ENCODE data around the gene CCDC192. TPM values are rescaled to one million over a fixed set of nuclear protein-coding genes. Genes with fewer than 3 reads are reported as not detected.

CCDC192 gene
- total RNA-seq, 1 donor from 2014 or later, result not detected

- no peaks in the 10 kb centered on the region for H3K27me3 Mint-ChIP-seq (ENCODE audit: low read depth)
- no peak overlapping the region for H3K4me3 Mint-ChIP-seq (ENCODE audit: unreplicated experiment)
- H3K9me3 Mint-ChIP-seq (ENCODE audit: low read depth), result peaks cover 5% of the 10 kb centered on the region
- H3K27ac Mint-ChIP-seq (ENCODE audit: unreplicated experiment), result no peak overlapping the region
- peaks cover 4% of the 10 kb centered on the region for H3K36me3 Mint-ChIP-seq (ENCODE audit: low read depth)
- DNase-seq (ENCODE audit: low spot score), result no peak
- no peaks in the 10 kb centered on the region for H3K4me1 Mint-ChIP-seq (ENCODE audit: low read depth)
- TF ChIP-seq CTCF (IDR thresholded peaks at IDR 0.05), result no peak
Measured at GRCh38 chr5:127969651-127970050, 266.5 kb downstream of the CCDC192 start.

GRCh38 chr5:127970081-127970480 is 266.9 kb downstream of the CCDC192 start:
- Mint-ChIP-seq H3K4me3 (ENCODE audit: unreplicated experiment) (no peak overlapping the region), H3K27ac (ENCODE audit: unreplicated experiment) (no peak overlapping the region), H3K27me3 (ENCODE audit: low read depth) (no peaks in the 10 kb centered on the region), H3K36me3 (ENCODE audit: low read depth) (peaks cover 4% of the 10 kb centered on the region), H3K4me1 (ENCODE audit: low read depth) (no peaks in the 10 kb centered on the region), H3K9me3 (ENCODE audit: low read depth) (peaks cover 2% of the 10 kb centered on the region)
- no peak for TF ChIP-seq CTCF (IDR thresholded peaks at IDR 0.05)
- DNase-seq (ENCODE audit: low spot score), result no peak

- Mint-ChIP-seq H3K27me3 (ENCODE audit: low read depth) (no peaks in the 10 kb centered on the region), H3K4me1 (ENCODE audit: low read depth) (no peaks in the 10 kb centered on the region), H3K9me3 (ENCODE audit: low read depth) (no peaks in the 10 kb centered on the region), H3K27ac (ENCODE audit: unreplicated experiment) (no peak overlapping the region), H3K4me3 (ENCODE audit: unreplicated experiment) (no peak overlapping the region), H3K36me3 (ENCODE audit: low read depth) (peaks cover 3% of the 10 kb centered on the region)
- DNase-seq (ENCODE audit: low spot score), result no peak
- TF ChIP-seq CTCF (IDR thresholded peaks at IDR 0.05), result no peak
Measured at GRCh38 chr5:127970854-127971425, 267.7 kb downstream of the CCDC192 start.

- no peak for DNase-seq (ENCODE audit: low spot score)
- no peaks in the 10 kb centered on the region for H3K9me3 Mint-ChIP-seq (ENCODE audit: low read depth)
- no peak overlapping the region for H3K4me3 Mint-ChIP-seq (ENCODE audit: unreplicated experiment)
- TF ChIP-seq CTCF (IDR thresholded peaks at IDR 0.05), result peak; percentile 26
- H3K36me3 Mint-ChIP-seq (ENCODE audit: low read depth), result no peaks in the 10 kb centered on the region
- H3K27ac Mint-ChIP-seq (ENCODE audit: unreplicated experiment), result no peak overlapping the region
- no peaks in the 10 kb centered on the region for H3K27me3 Mint-ChIP-seq (ENCODE audit: low read depth)
- H3K4me1 Mint-ChIP-seq (ENCODE audit: low read depth), result no peaks in the 10 kb centered on the region
Measured at GRCh38 chr5:127975961-127976360, 272.8 kb downstream of the CCDC192 start.

GRCh38 chr5:127976525-127976924 is 273.3 kb downstream of the CCDC192 start:
- no peak for TF ChIP-seq CTCF (IDR thresholded peaks at IDR 0.05)
- H3K27me3 Mint-ChIP-seq (ENCODE audit: low read depth), result no peaks in the 10 kb centered on the region
- H3K36me3 Mint-ChIP-seq (ENCODE audit: low read depth), result no peaks in the 10 kb centered on the region
- no peaks in the 10 kb centered on the region for H3K9me3 Mint-ChIP-seq (ENCODE audit: low read depth)
- no peak overlapping the region for H3K27ac Mint-ChIP-seq (ENCODE audit: unreplicated experiment)
- peaks cover 4% of the 10 kb centered on the region for H3K4me1 Mint-ChIP-seq (ENCODE audit: low read depth)
- no peak for DNase-seq (ENCODE audit: low spot score)
- no peak overlapping the region for H3K4me3 Mint-ChIP-seq (ENCODE audit: unreplicated experiment)

Measured in chondrocyte (in vitro differentiated cells).